SK-N-SH (cell line): ENCODE results near the gene MYO19.

Experiments used
- CTCF ChIP-seq: fragments of 200-600 bp; sonication (generic); IDR thresholded peaks from 2 replicates; pipeline ENCODE4 v1.6.1; 2017; ENCODE audit warnings: antibody characterized with exemption, mild to moderate bottlenecking, moderate library complexity
- ELF1 ChIP-seq: IDR thresholded peaks from 2 replicates; pipeline ENCODE4 v1.4.0; 2012
- EP300 ChIP-seq, 2 experiments: IDR thresholded peaks; 2 replicates each; pipeline versions ENCODE4 v1.4.0 to v1.6.1; 2012; ENCODE audit warnings: borderline replicate concordance in 1 of 2, low read depth in 1 of 2, low read length in 1 of 2
- GABPA ChIP-seq: IDR thresholded peaks from 2 replicates; pipeline ENCODE4 v1.4.0; 2012; ENCODE audit warnings: low read depth, mild to moderate bottlenecking
- MXI1 ChIP-seq: IDR thresholded peaks from 2 replicates; pipeline ENCODE4 v1.6.1; 2012; ENCODE audit warnings: mild to moderate bottlenecking, low read depth, low read length, improper control_type of control experiment
- POLR2AphosphoS5 ChIP-seq: IDR thresholded peaks from 2 replicates; pipeline ENCODE4 v1.6.1; 2012; ENCODE audit warnings: low read depth, low read length
- RAD21 ChIP-seq: IDR thresholded peaks from 2 replicates; pipeline ENCODE4 v1.6.1; 2012; ENCODE audit warnings: mild to moderate bottlenecking, low read length
- SIN3A ChIP-seq: IDR thresholded peaks from 2 replicates; pipeline ENCODE4 v1.6.1; 2012; ENCODE audit warnings: low read depth, mild to moderate bottlenecking, low read length, moderate library complexity, borderline replicate concordance
- TAF1 ChIP-seq: IDR thresholded peaks from 2 replicates; pipeline ENCODE4 v1.6.1; 2012; ENCODE audit warnings: low read depth, mild to moderate bottlenecking, low read length, moderate library complexity, borderline replicate concordance
- TF ChIP-seq, protein P1 (sequence below): IDR thresholded peaks from 2 replicates; pipeline ENCODE4; 2012
- TF ChIP-seq, protein P2 (sequence below): IDR thresholded peaks from 2 replicates; pipeline ENCODE4 v1.6.1; 2012; ENCODE audit warnings: mild to moderate bottlenecking, low read depth, low read length, moderate library complexity

DNA sequence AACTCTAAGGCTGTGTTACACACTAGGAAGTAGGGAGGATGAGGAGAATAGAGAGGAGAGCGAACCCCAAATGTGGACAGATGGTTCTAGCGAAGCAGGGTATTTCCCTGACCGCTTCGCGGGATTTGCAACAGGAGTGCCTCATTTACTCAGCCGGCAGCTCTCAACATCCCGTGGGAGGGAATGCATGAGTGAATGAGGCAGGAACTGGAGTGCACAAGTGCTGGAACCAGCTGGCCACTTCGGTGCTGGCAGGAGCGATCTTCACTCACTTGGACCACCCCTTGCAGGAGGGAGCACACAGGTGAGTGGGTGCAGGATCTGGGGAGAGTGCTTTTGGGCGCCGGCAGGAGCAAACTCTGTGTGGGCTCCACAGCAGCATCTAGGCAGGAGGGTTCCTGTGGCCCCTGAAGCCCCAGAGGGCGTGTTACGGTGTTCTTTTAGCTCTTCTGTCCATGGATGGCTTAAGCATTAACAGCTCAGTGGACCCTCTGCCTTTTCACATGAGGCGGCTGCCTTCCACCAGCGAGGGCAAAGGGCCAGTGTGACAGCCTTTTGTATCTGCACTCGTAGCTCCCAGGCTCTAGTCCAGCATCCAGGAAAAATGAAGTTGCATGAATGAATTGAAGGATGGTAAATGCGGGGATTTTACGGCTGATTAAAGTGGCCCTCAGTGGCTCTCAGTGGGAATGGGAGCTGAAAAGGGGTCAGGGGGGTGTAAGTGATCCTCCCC, 65.6 kb downstream of the MYO19 start:
- TF ChIP-seq POLR2AphosphoS5 (no peak), MXI1 (no peak), SIN3A (no peak), GABPA (no peak), EP300 (IDR thresholded peaks at IDR 0.05; ENCODE audit: borderline replicate concordance in 1 of 2, low read depth in 1 of 2, low read length in 1 of 2) (no peak), TAF1 (no peak), CTCF (no peak), RAD21 (no peak), ELF1 (no peak)
- TF ChIP-seq, protein P1, sequence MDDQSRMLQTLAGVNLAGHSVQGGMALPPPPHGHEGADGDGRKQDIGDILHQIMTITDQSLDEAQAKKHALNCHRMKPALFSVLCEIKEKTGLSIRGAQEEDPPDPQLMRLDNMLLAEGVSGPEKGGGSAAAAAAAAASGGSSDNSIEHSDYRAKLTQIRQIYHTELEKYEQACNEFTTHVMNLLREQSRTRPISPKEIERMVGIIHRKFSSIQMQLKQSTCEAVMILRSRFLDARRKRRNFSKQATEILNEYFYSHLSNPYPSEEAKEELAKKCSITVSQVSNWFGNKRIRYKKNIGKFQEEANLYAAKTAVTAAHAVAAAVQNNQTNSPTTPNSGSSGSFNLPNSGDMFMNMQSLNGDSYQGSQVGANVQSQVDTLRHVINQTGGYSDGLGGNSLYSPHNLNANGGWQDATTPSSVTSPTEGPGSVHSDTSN: no peak
- TF ChIP-seq, protein P2, sequence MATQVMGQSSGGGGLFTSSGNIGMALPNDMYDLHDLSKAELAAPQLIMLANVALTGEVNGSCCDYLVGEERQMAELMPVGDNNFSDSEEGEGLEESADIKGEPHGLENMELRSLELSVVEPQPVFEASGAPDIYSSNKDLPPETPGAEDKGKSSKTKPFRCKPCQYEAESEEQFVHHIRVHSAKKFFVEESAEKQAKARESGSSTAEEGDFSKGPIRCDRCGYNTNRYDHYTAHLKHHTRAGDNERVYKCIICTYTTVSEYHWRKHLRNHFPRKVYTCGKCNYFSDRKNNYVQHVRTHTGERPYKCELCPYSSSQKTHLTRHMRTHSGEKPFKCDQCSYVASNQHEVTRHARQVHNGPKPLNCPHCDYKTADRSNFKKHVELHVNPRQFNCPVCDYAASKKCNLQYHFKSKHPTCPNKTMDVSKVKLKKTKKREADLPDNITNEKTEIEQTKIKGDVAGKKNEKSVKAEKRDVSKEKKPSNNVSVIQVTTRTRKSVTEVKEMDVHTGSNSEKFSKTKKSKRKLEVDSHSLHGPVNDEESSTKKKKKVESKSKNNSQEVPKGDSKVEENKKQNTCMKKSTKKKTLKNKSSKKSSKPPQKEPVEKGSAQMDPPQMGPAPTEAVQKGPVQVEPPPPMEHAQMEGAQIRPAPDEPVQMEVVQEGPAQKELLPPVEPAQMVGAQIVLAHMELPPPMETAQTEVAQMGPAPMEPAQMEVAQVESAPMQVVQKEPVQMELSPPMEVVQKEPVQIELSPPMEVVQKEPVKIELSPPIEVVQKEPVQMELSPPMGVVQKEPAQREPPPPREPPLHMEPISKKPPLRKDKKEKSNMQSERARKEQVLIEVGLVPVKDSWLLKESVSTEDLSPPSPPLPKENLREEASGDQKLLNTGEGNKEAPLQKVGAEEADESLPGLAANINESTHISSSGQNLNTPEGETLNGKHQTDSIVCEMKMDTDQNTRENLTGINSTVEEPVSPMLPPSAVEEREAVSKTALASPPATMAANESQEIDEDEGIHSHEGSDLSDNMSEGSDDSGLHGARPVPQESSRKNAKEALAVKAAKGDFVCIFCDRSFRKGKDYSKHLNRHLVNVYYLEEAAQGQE: no peak
